K562 (cell line): ENCODE results near the gene SUSD5. TPM values are rescaled to one million over a fixed set of nuclear protein-coding genes. Genes with fewer than 3 reads are reported as not detected.

Experiments used
- ATAC-seq: fragments of 200-7000 bp; cut with Tn5 transposase; 3 replicates; pipeline ENCODE4 v1.9.1; 2020; ENCODE audit warnings: moderate library complexity
- BruUV-seq: library from RNA; stranded (reverse); fragments of 400-500 nt; replicated peaks from 2 replicates; lab custom pipeline; 2021; lab: Mats Ljungman, UMichigan
- CTCF ChIA-PET: fragments of 300-600 bp; formaldehyde crosslinking; extraction: SDS; loops from one replicate; lab custom pipeline; 2021; ENCODE audit warnings: low intra/inter-chr PET ratio; lab: Yijun Ruan, JAX
- POLR2A ChIA-PET: fragments of 300-600, 350-650 bp; sonication (Branson Sonifier 250); formaldehyde crosslinking; extraction: SDS; loops from one replicate; lab custom pipeline; 2021; ENCODE audit warnings: antibody characterized with exemption, inconsistent platforms; lab: Yijun Ruan, JAX
- DNase-seq, 4 experiments: peaks; one replicate each; pipeline versions ENCODE4 v3.0.0 to v3.0.0-alpha.2; 2011 to 2018; ENCODE audit warnings: low spot score in 3 of 4, mixed read lengths in 3 of 4; ENCODE audit errors: extremely low read depth in 1 of 4
- FAIRE-seq: peaks from 2 replicates; lab custom pipeline; 2011; peaks lifted over from hg19 to GRCh38; lab: Jason Lieb, UNC
- H2AFZ ChIP-seq: 2 replicates; pipeline ENCODE4 v1.6.0; 2011; ENCODE audit warnings: low read depth, low read length, control low read depth, inconsistent platforms
- H3K27ac ChIP-seq: fragments of 200-600 bp; 3 replicates; pipeline ENCODE4 v1.8.0; 2011; ENCODE audit warnings: low read depth, mild to moderate bottlenecking, control low read depth, inconsistent platforms, low read length, moderate library complexity, mixed read lengths; ENCODE audit errors: extremely low read depth
- H3K27me3 ChIP-seq, 2 experiments: fragments of 300-600 bp in 1 of 2; 2 replicates in 1 of 2; 3 replicates in 1 of 2; pipeline versions ENCODE4 v1.6.0 to v1.8.0; 2011; ENCODE audit warnings: inconsistent platforms in 2 of 2, low read length in 2 of 2, mild to moderate bottlenecking in 1 of 2, mixed read lengths in 1 of 2, moderate library complexity in 1 of 2; ENCODE audit not compliant: control insufficient read depth in 2 of 2, insufficient read depth in 2 of 2
- H3K36me3 ChIP-seq: fragments of 300-600 bp; 3 replicates; pipeline ENCODE4 v1.8.0; 2011; ENCODE audit warnings: mild to moderate bottlenecking, low read length, inconsistent platforms; ENCODE audit not compliant: control insufficient read depth, insufficient read depth
- H3K4me1 ChIP-seq, 2 experiments: fragments of 200-600 bp in 1 of 2; replicated peaks in 1 of 2; 2 replicates in 1 of 2; 3 replicates in 1 of 2; pipeline versions ENCODE4 v1.5.1 to v1.8.0; 2011; ENCODE audit warnings: inconsistent platforms in 2 of 2, low read length in 2 of 2, mild to moderate bottlenecking in 1 of 2, mixed read lengths in 1 of 2, moderate library complexity in 1 of 2; ENCODE audit not compliant: control insufficient read depth in 2 of 2, insufficient read depth in 2 of 2
- H3K4me2 ChIP-seq: 2 replicates; pipeline ENCODE4 v1.6.1; 2011; ENCODE audit warnings: low read length, control low read depth, inconsistent platforms, mixed read lengths; ENCODE audit not compliant: insufficient read depth
- H3K4me3 ChIP-seq: fragments of 200-600 bp; sonication (generic), shearing (Covaris generic); 2 replicates; pipeline ENCODE4 v1.5.1; 2016; ENCODE audit warnings: control low read depth, inconsistent platforms
- H3K79me2 ChIP-seq: fragments of 200-600 bp; 3 replicates; pipeline ENCODE4 v1.8.0; 2011; ENCODE audit warnings: low read length, inconsistent platforms; ENCODE audit not compliant: control insufficient read depth, insufficient read depth
- H3K9ac ChIP-seq, 2 experiments: 2 replicates each; pipeline versions ENCODE4 v1.6.0 to v1.6.1; 2011; ENCODE audit warnings: low read depth in 2 of 2, low read length in 2 of 2, control low read depth in 1 of 2, inconsistent platforms in 1 of 2, mild to moderate bottlenecking in 1 of 2, mixed read lengths in 1 of 2; ENCODE audit not compliant: insufficient read depth in 1 of 2
- H3K9me1 ChIP-seq: one replicate; pipeline ENCODE4 v1.6.0; 2011; ENCODE audit warnings: inconsistent platforms, mild to moderate bottlenecking, low read length, moderate library complexity; ENCODE audit not compliant: control insufficient read depth, insufficient read depth
- H3K9me3 ChIP-seq: replicated peaks from 2 replicates; pipeline ENCODE4 v1.5.1; 2011; ENCODE audit warnings: low read depth, low read length, inconsistent platforms; ENCODE audit not compliant: control insufficient read depth, insufficient read depth
- H4K20me1 ChIP-seq: replicated peaks from 2 replicates; pipeline ENCODE4 v1.6.1; 2011; ENCODE audit warnings: low read length, inconsistent platforms, mixed read lengths; ENCODE audit not compliant: control insufficient read depth, insufficient read depth
- CC2D1A ChIP-seq: fragments of 450-650 bp; IDR thresholded peaks from 2 replicates; pipeline ENCODE4 v1.6.1; 2017; ENCODE audit warnings: mild to moderate bottlenecking
- ETV6 ChIP-seq, 3 experiments: fragments of 150-350 bp in 1 of 3; sonication (generic) in 1 of 3; formaldehyde crosslinking in 1 of 3; IDR thresholded peaks; 2 replicates each; pipeline versions ENCODE4 v1.6.1 to v1.8.0; 2014 to 2022; ENCODE audit warnings: borderline replicate concordance in 2 of 3, low read depth in 2 of 3, antibody characterized with exemption in 1 of 3, low read length in 1 of 3, mild to moderate bottlenecking in 1 of 3, missing genetic modification reagents in 1 of 3
- GATAD2B ChIP-seq: fragments of 450-650 bp; IDR thresholded peaks from 2 replicates; pipeline ENCODE4 v1.6.1; 2017; ENCODE audit warnings: mild to moderate bottlenecking, borderline replicate concordance
- JUN ChIP-seq, 2 experiments: sonication (generic) in 1 of 2; formaldehyde crosslinking in 1 of 2; IDR thresholded peaks; 2 replicates each; pipeline versions ENCODE4 v1.6.1 to v1.8.0; 2012 to 2022; ENCODE audit warnings: borderline replicate concordance in 2 of 2, mild to moderate bottlenecking in 2 of 2, improper control_type of control experiment in 1 of 2, low read depth in 1 of 2, low read length in 1 of 2, missing genetic modification reagents in 1 of 2
- MEIS2 ChIP-seq: fragments of 450-650 bp; IDR thresholded peaks from 2 replicates; pipeline ENCODE4 v1.6.1; 2014; ENCODE audit warnings: mild to moderate bottlenecking; ENCODE audit not compliant: partially characterized antibody
- MNT ChIP-seq, 2 experiments: fragments of 450-650 bp; conservative IDR thresholded peaks; 2 replicates each; pipeline ENCODE4 v1.6.1; 2017; ENCODE audit warnings: mild to moderate bottlenecking in 2 of 2, moderate library complexity in 2 of 2
- POLR2AphosphoS5 ChIP-seq: IDR thresholded peaks from 2 replicates; pipeline ENCODE4 v1.6.1; 2011; ENCODE audit warnings: mild to moderate bottlenecking, low read depth, low read length, moderate library complexity; ENCODE audit not compliant: control insufficient read depth, insufficient read depth
- SIN3B ChIP-seq: fragments of 450-650 bp; IDR thresholded peaks from 2 replicates; pipeline ENCODE4 v1.6.1; 2017; ENCODE audit warnings: low read depth, mild to moderate bottlenecking, moderate library complexity
- SIRT6 ChIP-seq: IDR thresholded peaks from one replicate; pipeline ENCODE4 v1.6.1; 2012; ENCODE audit warnings: low read depth, mild to moderate bottlenecking, control low read depth, inconsistent platforms, low read length, moderate library complexity
- SMAD3 ChIP-seq: fragments of 450-650 bp; formaldehyde crosslinking; conservative IDR thresholded peaks from 2 replicates; pipeline ENCODE4 v1.4.0; 2020; ENCODE audit warnings: mild to moderate bottlenecking
- SUPT5H ChIP-seq: fragments of 450-650 bp; IDR thresholded peaks from 2 replicates; pipeline ENCODE4 v1.6.1; 2016
- TARDBP ChIP-seq: fragments of 450-650 bp; IDR thresholded peaks from 2 replicates; pipeline ENCODE4 v1.6.1; 2016
- WGBS: fragments of 100-300 bp; shearing (Covaris generic); methylation state at CpG from one replicate; pipeline ENCODE4 v1.1.6; 2016; ENCODE audit warnings: low coverage, mixed read lengths; ENCODE audit not compliant: insufficient coverage; ENCODE audit errors: missing lambda C conversion rate; 5-methylcytosine and 5-hydroxymethylcytosine counted together
- in situ Hi-C: fragments of 300-500 bp; cut with MboI; formaldehyde crosslinking; loops from 4 replicates; pipeline ENCODE4 v1.15.0; 2018; ENCODE audit warnings: inconsistent platforms, mixed read lengths
- intact Hi-C: fragments of 100-400 bp; cut with micrococcal nuclease; formaldehyde crosslinking; loops from 2 replicates; pipeline ENCODE4 v1.14.2; 2022
- polyA plus RNA-seq, 8 experiments: library from polyadenylated mRNA; depleted of rRNA in 4 of 8; stranded (reverse) in 5 of 8; unstranded in 3 of 8; fragments of >200 nt; fragmentation: Nextera tagmentation in 2 of 8; fragmentation: Illumina TruSeq in 1 of 8; extraction: Ambion mirVana in 2 of 8; extraction: Trizol in 1 of 8; gene quantifications; 2 replicates each; pipeline versions ENCODE4 v1.2.1 to v1.2.3, GENCODE V29; 2011 to 2014; ENCODE audit warnings: inconsistent platforms in 1 of 8, missing spikeins in 1 of 8
- total RNA-seq, 7 experiments: library from RNA; depleted of rRNA in 6 of 7; stranded (reverse); fragments of >200 nt in 6 of 7; fragmentation: Illumina TruSeq in 2 of 7; extraction: Trizol in 2 of 7; gene quantifications; 2 replicates each; pipeline versions ENCODE4 v1.2.1 to v1.2.3, GENCODE V29; 2011 to 2021; ENCODE audit warnings: low replicate concordance in 1 of 7
- TF ChIP-seq, protein P1 (sequence below): sonication (generic); formaldehyde crosslinking; IDR thresholded peaks from 2 replicates; pipeline ENCODE4 v1.8.1; 2022; ENCODE audit warnings: missing genetic modification reagents
- TF ChIP-seq, protein P2 (sequence below), 2 experiments: fragments of 200-800 bp in 1 of 2; sonication (Bioruptor generic) in 1 of 2; sonication (generic) in 1 of 2; formaldehyde crosslinking in 1 of 2; IDR thresholded peaks in 1 of 2; conservative IDR thresholded peaks in 1 of 2; 2 replicates each; pipeline versions ENCODE4 v1.5.0 to v1.6.1; 2016 to 2020; ENCODE audit warnings: missing compliant biosample characterization in 1 of 2, missing genetic modification characterization in 1 of 2, missing genetic modification reagents in 1 of 2

SUSD5 gene
- total and polyA plus RNA-seq, 9 of the 15 experiments (the other 6 are each of a cell fraction or from before 2014, with no cell fraction given) = not detected

- no TSS peak for BruUV-seq
- peak within 1 kb of the TSS; percentile 93 for H3K27ac ChIP-seq
- H3K4me1 ChIP-seq = peaks cover 4 to 15% of the 10 kb centered on the region in 2 experiments; a peak in 3 of 5 replicates
- WGBS = under 1% methylated on average over 75 of the region's 98 CpGs
- intact Hi-C loops (loop anchor here (1.0 to 10.0 kb wide), 2 partner anchors 17 to 681 kb away; partner anchors contain the start of genes GLB1, PDCD6IP and TMPPE), in situ Hi-C loops (no loop called here)
- POLR2A ChIA-PET = interaction anchor here (0.6 to 2.2 kb wide), 7 partner anchors 8 to 163 kb away, joined by 3 to 11 read pairs (median 5); partner anchors contain the start of genes CCR4, GLB1 and TMPPE
- H2AFZ ChIP-seq = peak within 1 kb of the TSS; percentile 93
- H3K79me2 ChIP-seq = peaks cover 18% of the 10 kb centered on the region
- FAIRE-seq (peak; percentile 54), DNase-seq (peak; percentile 94 to 98 (median 97)), ATAC-seq (peak; percentile 94)
- peaks cover 4% of the 10 kb centered on the region; the same call in 1 of the 3 replicates for H3K36me3 ChIP-seq
- H3K4me2 ChIP-seq = peak within 1 kb of the TSS; percentile 98
- H4K20me1 ChIP-seq = no peaks in the 10 kb centered on the region
- H3K9ac ChIP-seq = peak within 1 kb of the TSS; percentile 92 to 100
- H3K27me3 ChIP-seq = no peaks in the 10 kb centered on the region
- CTCF ChIA-PET = no interaction called here
- H3K9me1 ChIP-seq = no peaks in the 10 kb centered on the region
- peak within 1 kb of the TSS; percentile 84 for H3K4me3 ChIP-seq
- H3K9me3 ChIP-seq = 0 out of 2 replicates have a peak, but pooled peaks cover 2% of the 10 kb centered on the region
- peak; percentile 35; the same call in 1 of the 2 replicates for TF ChIP-seq POLR2AphosphoS5
- no peak for TF ChIP-seq CC2D1A
- peak; percentile 60; the same call in 1 of the 2 replicates for TF ChIP-seq GATAD2B
- peak in 1 of 2 experiments; percentile 71; a peak in 2 of 4 replicates for TF ChIP-seq MNT (conservative IDR thresholded peaks at IDR 0.05)
- TF ChIP-seq, protein P1, sequence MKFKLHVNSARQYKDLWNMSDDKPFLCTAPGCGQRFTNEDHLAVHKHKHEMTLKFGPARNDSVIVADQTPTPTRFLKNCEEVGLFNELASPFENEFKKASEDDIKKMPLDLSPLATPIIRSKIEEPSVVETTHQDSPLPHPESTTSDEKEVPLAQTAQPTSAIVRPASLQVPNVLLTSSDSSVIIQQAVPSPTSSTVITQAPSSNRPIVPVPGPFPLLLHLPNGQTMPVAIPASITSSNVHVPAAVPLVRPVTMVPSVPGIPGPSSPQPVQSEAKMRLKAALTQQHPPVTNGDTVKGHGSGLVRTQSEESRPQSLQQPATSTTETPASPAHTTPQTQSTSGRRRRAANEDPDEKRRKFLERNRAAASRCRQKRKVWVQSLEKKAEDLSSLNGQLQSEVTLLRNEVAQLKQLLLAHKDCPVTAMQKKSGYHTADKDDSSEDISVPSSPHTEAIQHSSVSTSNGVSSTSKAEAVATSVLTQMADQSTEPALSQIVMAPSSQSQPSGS = peak; percentile 46; the same call in 1 of the 2 replicates
- peak; percentile 70; the same call in 1 of the 2 replicates for TF ChIP-seq SMAD3
- TF ChIP-seq, protein P2, sequence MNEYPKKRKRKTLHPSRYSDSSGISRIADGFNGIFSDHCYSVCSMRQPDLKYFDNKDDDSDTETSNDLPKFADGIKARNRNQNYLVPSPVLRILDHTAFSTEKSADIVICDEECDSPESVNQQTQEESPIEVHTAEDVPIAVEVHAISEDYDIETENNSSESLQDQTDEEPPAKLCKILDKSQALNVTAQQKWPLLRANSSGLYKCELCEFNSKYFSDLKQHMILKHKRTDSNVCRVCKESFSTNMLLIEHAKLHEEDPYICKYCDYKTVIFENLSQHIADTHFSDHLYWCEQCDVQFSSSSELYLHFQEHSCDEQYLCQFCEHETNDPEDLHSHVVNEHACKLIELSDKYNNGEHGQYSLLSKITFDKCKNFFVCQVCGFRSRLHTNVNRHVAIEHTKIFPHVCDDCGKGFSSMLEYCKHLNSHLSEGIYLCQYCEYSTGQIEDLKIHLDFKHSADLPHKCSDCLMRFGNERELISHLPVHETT (CRISPR knock-in tag; conservative IDR thresholded peaks at IDR 0.05 in 1 of 2, IDR thresholded peaks at IDR 0.05 in 1 of 2) = peak in 1 of 2 experiments; percentile 55; a peak in 2 of 4 replicates
- TF ChIP-seq SUPT5H = peak; percentile 67; the same call in 1 of the 2 replicates
- no peak for TF ChIP-seq TARDBP
- peak; percentile 48; the same call in 1 of the 2 replicates for TF ChIP-seq SIN3B
- no peak for TF ChIP-seq ETV6 (IDR thresholded peaks at IDR 0.05; ENCODE audit: borderline replicate concordance in 1 of 2, low read depth in 2 of 2, low read length in 1 of 2)
- TF ChIP-seq ETV6 (CRISPR knock-in tag; IDR thresholded peaks at IDR 0.05; ENCODE audit: borderline replicate concordance) = 0 out of 2 replicates have a peak, but pooled peaks have one; percentile 84
- no peak for TF ChIP-seq JUN (IDR thresholded peaks at IDR 0.05; ENCODE audit: borderline replicate concordance, low read depth, low read length)
- peak; percentile 56; the same call in 1 of the 2 replicates for TF ChIP-seq JUN (CRISPR knock-in tag; IDR thresholded peaks at IDR 0.05; ENCODE audit: borderline replicate concordance)
- no peak for TF ChIP-seq SIRT6
- TF ChIP-seq MEIS2 = peak; percentile 1
These were observed 104.6 kb downstream of the SUSD5 start, which contains the start of gene CRTAP for GRCh38 chr3:33113772-33114621. TSS of gene CRTAP (plus strand) at chr3:33114014. CDS start at chr3:33114078, 64 bp downstream.
